Activated effector memory CD4-positive, alpha-beta T cell treated with anti-CD3 and anti-CD28 coated beads, Interleukin-2, amount 50 U/mL, for 16 hours (primary cell): ENCODE results near the gene PTPRD.

ENCODE experiments used
- DNase-seq: peaks from one replicate; pipeline ENCODE4 v3.0.0-alpha.2; 2020

The PTPRD gene

GRCh38 chr9:10260501-10260900 is 352.3 kb downstream of the PTPRD start:
- DNase-seq, result no peak

- DNase-seq, result no peak
Measured at GRCh38 chr9:10259668-10260067, 353.1 kb downstream of the PTPRD start.

- DNase-seq, result no peak
Measured at GRCh38 chr9:10255758-10256157, 357.0 kb downstream of the PTPRD start.

GRCh38 chr9:10254338-10254737 is 358.5 kb downstream of the PTPRD start:
- no peak for DNase-seq

GRCh38 chr9:10253341-10253740 is 359.5 kb downstream of the PTPRD start:
- DNase-seq, result no peak

GRCh38 chr9:10252174-10252573 is 360.6 kb downstream of the PTPRD start:
- no peak for DNase-seq

- DNase-seq, result no peak
Measured at GRCh38 chr9:10251490-10251889, 361.3 kb downstream of the PTPRD start.

GRCh38 chr9:10250219-10250618 is 362.6 kb downstream of the PTPRD start:
- no peak for DNase-seq

- DNase-seq, result no peak
Measured at GRCh38 chr9:10248890-10249289, 363.9 kb downstream of the PTPRD start.

- no peak for DNase-seq
Measured at GRCh38 chr9:10242255-10242654, 370.5 kb downstream of the PTPRD start.

GRCh38 chr9:10238087-10238486 is 374.7 kb downstream of the PTPRD start:
- DNase-seq, result no peak

- no peak for DNase-seq
Measured at GRCh38 chr9:10237584-10237983, 375.2 kb downstream of the PTPRD start.

GRCh38 chr9:10236161-10236560 is 376.6 kb downstream of the PTPRD start:
- no peak for DNase-seq

GRCh38 chr9:10235376-10235775 is 377.4 kb downstream of the PTPRD start:
- DNase-seq, result no peak

- no peak for DNase-seq
Measured at GRCh38 chr9:10232352-10232930, 380.4 kb downstream of the PTPRD start.

- DNase-seq, result no peak
Measured at GRCh38 chr9:10230512-10230911, 382.3 kb downstream of the PTPRD start.

GRCh38 chr9:10228082-10228481 is 384.7 kb downstream of the PTPRD start:
- DNase-seq, result no peak

GRCh38 chr9:10226996-10227395 is 385.8 kb downstream of the PTPRD start:
- no peak for DNase-seq

GRCh38 chr9:10212702-10213101 is 400.1 kb downstream of the PTPRD start:
- DNase-seq, result no peak

GRCh38 chr9:10208691-10209069 is 404.1 kb downstream of the PTPRD start:
- DNase-seq, result no peak

- DNase-seq, result no peak
Measured at GRCh38 chr9:10204276-10204675, 408.5 kb downstream of the PTPRD start.

GRCh38 chr9:10173561-10173960 is 439.2 kb downstream of the PTPRD start:
- DNase-seq, result no peak

GRCh38 chr9:10172476-10172875 is 440.3 kb downstream of the PTPRD start:
- no peak for DNase-seq

GRCh38 chr9:10168241-10168640 is 444.6 kb downstream of the PTPRD start:
- DNase-seq, result no peak

GRCh38 chr9:10148796-10149195 is 464.0 kb downstream of the PTPRD start:
- DNase-seq, result no peak
